Vagina (tissue), 2 donors: Measurements from ENCODE around the gene NFU1. TPM values are rescaled to one million over a fixed set of nuclear protein-coding genes. Genes with fewer than 3 reads are reported as not detected.

Experiments
- DNase-seq, 2 donors: peaks; one replicate each; pipeline ENCODE4 v3.0.0-alpha.2; 2017; ENCODE audit errors: extremely low spot score in 2 of 2
- H3K27ac ChIP-seq: fragments of 200-600 bp; sonication (generic); one replicate; pipeline ENCODE4 v1.5.1; 2019
- H3K27me3 ChIP-seq: fragments of 200-600 bp; sonication (generic); one replicate; pipeline ENCODE4 v1.5.1; 2019
- H3K36me3 ChIP-seq, 2 donors: fragments of 200-600 bp; sonication (generic); one replicate each; pipeline ENCODE4 v1.5.1; 2017 to 2019
- H3K4me1 ChIP-seq: fragments of 200-600 bp; sonication (generic); one replicate; pipeline ENCODE4 v1.5.1; 2019
- H3K4me3 ChIP-seq, 2 donors: fragments of 200-600 bp; sonication (generic); 1 replicate in 1 of 2; 2 replicates in 1 of 2; pipeline ENCODE4 v1.5.1; 2016 to 2019
- H3K9me3 ChIP-seq: fragments of 200-600 bp; sonication (generic); one replicate; pipeline ENCODE4 v1.5.1; 2019
- POLR2A ChIP-seq, 2 donors: fragments of 450-650 bp; IDR thresholded peaks; one replicate each; pipeline ENCODE4 v1.6.1; 2017; ENCODE audit warnings: antibody characterized with exemption in 2 of 2, mild to moderate bottlenecking in 2 of 2, moderate library complexity in 2 of 2
- POLR2AphosphoS5 ChIP-seq, 2 donors: sonication (generic); formaldehyde crosslinking; IDR thresholded peaks; one replicate each; pipeline ENCODE4 v1.9.0; 2017; ENCODE audit warnings: antibody characterized with exemption in 2 of 2, mild to moderate bottlenecking in 2 of 2, low read depth in 1 of 2; ENCODE audit not compliant: insufficient read depth in 1 of 2
- intact Hi-C: fragments of 100-400 bp; cut with DNase I; formaldehyde crosslinking; loops from one replicate; pipeline ENCODE4 v1.15.1; 2023
- total RNA-seq: library from RNA; depleted of rRNA; stranded (reverse); fragments of >200 nt; gene quantifications from one replicate; pipeline ENCODE4 v1.2.3, GENCODE V29; 2016
- TF ChIP-seq, protein P1 (sequence below), 3 experiments: fragments of 450-650 bp in 2 of 3; fragments of 200-600 bp in 1 of 3; sonication (generic) in 1 of 3; IDR thresholded peaks; one replicate each; pipeline ENCODE4 v1.5.1; 2017 to 2019; ENCODE audit warnings: antibody characterized with exemption in 3 of 3, mild to moderate bottlenecking in 2 of 3, moderate library complexity in 2 of 3

Gene NFU1
- total RNA-seq, 1 donor from 2014 or later: 64.8 TPM

DNA sequence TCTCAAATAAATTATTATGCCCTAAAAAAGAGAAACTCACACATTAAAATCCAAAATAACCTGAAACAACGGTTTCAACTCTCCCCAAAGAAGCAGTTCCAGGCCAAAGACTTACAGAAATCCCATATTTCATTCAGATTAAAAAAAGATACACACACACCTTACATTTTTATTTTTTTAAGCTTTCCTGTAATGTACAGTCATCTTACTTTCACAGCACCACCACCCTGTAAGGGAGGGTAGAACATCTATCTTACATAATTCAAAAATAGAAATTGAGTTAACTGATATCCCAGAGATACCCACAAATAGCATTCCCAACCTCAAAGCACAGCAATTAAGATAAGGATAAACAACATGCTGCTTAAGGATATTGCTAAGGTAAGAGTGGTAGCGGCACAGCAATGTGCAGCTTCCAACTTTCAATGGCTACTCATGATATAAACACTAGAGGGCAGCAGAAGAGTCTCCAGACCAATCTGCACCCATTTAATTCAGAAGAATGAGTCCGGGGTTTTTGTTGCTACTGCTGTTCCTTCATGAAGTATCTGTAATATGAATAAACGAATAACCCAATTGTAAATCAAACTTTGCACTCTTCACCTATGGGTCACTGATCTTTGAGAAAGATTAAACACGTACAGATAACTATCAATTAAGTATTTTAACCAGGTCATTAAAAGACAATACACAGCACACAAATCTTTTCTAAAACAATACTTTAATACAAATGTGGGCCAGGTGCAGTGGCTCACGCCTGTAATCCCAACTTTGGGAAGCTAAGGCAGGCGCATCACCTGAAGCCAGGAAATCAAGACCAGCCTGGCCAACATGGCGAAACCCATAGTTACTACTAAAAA is 61.5 kb downstream of the NFU1 start:
- intact Hi-C loops: no loop called here
- Histone ChIP-seq H3K27me3 (no peaks in the 10 kb centered on the region), H3K36me3 (no peaks in the 10 kb centered on the region), H3K4me3 (no peak overlapping the region), H3K27ac (peak overlapping the region; percentile 12), H3K9me3 (no peaks in the 10 kb centered on the region), H3K4me1 (peaks cover 8% of the 10 kb centered on the region)
- TF ChIP-seq POLR2AphosphoS5 (IDR thresholded peaks at IDR 0.05; ENCODE audit: insufficient read depth in 1 of 2, low read depth in 1 of 2) (no peak), POLR2A (IDR thresholded peaks at IDR 0.05) (no peak)
- TF ChIP-seq, protein P1, sequence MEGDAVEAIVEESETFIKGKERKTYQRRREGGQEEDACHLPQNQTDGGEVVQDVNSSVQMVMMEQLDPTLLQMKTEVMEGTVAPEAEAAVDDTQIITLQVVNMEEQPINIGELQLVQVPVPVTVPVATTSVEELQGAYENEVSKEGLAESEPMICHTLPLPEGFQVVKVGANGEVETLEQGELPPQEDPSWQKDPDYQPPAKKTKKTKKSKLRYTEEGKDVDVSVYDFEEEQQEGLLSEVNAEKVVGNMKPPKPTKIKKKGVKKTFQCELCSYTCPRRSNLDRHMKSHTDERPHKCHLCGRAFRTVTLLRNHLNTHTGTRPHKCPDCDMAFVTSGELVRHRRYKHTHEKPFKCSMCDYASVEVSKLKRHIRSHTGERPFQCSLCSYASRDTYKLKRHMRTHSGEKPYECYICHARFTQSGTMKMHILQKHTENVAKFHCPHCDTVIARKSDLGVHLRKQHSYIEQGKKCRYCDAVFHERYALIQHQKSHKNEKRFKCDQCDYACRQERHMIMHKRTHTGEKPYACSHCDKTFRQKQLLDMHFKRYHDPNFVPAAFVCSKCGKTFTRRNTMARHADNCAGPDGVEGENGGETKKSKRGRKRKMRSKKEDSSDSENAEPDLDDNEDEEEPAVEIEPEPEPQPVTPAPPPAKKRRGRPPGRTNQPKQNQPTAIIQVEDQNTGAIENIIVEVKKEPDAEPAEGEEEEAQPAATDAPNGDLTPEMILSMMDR (IDR thresholded peaks at IDR 0.05): peak in 1 of 3 experiments; percentile 15
- DNase-seq: no peak

DNA sequence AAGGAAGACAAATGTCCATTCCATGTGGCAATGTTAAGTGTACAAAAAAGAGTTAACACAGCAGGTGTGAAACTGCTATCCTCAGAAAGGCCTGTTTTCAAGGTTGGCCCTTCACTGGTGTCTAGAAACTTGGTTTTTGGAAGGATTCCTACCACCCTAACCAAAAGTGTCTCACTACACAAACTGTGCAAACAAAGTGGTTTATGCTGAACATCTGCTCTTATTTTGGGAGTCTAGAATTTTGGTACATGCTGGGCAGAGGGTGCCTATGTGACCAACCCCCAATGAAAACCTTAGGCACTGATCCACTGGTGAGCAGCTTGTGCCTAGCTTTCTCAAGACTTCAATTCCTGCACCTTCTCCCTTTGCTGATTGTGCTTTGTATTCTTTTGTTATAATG is 64.5 kb downstream of the NFU1 start:
- H3K9me3 ChIP-seq: no peaks in the 10 kb centered on the region
- peaks cover 5% of the 10 kb centered on the region for H3K4me1 ChIP-seq
- no peak overlapping the region for H3K4me3 ChIP-seq
- no peaks in the 10 kb centered on the region for H3K27me3 ChIP-seq
- TF ChIP-seq POLR2A (IDR thresholded peaks at IDR 0.05) (no peak), POLR2AphosphoS5 (IDR thresholded peaks at IDR 0.05; ENCODE audit: insufficient read depth in 1 of 2, low read depth in 1 of 2) (no peak)
- TF ChIP-seq, protein P1 (IDR thresholded peaks at IDR 0.05): no peak
- no peak for DNase-seq
- peaks cover 6 to 27% of the 10 kb centered on the region in 2 donors for H3K36me3 ChIP-seq
- no peak overlapping the region for H3K27ac ChIP-seq
- intact Hi-C loops: no loop called here

DNA sequence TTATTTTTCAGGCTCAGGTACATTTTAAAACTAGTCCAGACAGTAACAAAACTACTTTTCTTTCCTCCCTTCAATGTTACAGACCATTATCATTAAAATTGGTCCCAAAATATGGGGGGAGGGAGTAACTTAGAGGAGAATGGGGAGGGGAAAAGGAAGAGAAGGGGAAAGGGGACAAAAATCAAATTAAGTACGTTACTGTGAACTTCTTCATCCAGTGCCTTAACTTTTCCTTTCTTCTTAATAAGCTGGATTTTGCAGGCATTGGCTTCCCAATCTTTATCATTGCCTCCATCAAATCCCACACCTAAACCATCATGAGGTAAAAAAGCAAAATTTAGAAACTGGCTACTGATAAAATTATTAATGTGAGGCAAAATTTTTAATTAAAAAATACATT is 67.4 kb downstream of the NFU1 start:
- H3K27me3 ChIP-seq: no peaks in the 10 kb centered on the region
- H3K27ac ChIP-seq: no peak overlapping the region
- no peak for DNase-seq
- H3K4me1 ChIP-seq: no peaks in the 10 kb centered on the region
- TF ChIP-seq POLR2A (IDR thresholded peaks at IDR 0.05): no peak
- TF ChIP-seq, protein P1 (IDR thresholded peaks at IDR 0.05): no peak
- TF ChIP-seq POLR2AphosphoS5 (IDR thresholded peaks at IDR 0.05; ENCODE audit: insufficient read depth in 1 of 2, low read depth in 1 of 2): no peak
- peaks cover 6 to 54% of the 10 kb centered on the region in 2 donors for H3K36me3 ChIP-seq
- intact Hi-C loops: no loop called here
- H3K4me3 ChIP-seq: no peak overlapping the region
- H3K9me3 ChIP-seq: no peaks in the 10 kb centered on the region

DNA sequence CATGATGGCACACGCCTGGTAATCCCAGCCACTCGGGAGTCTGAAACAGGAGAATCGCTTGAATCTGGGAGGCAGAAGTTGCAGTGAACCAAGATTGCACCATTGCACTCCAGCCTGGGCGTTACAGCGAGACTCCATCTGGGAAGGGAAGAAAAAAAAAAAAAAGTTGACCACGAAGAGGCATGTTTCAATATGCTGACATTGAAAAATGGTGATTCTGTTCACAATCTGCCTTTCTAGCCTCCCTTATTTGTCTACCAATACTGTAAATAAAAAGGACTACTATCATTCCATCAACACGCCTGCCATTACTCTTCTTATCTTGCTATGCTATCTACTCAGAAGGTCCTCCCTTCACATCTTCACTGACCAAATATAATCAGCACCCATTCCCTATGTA is 68.6 kb downstream of the NFU1 start:
- intact Hi-C loops: no loop called here
- Histone ChIP-seq H3K27me3 (no peaks in the 10 kb centered on the region), H3K4me1 (no peaks in the 10 kb centered on the region), H3K36me3 (peaks cover 6 to 62% of the 10 kb centered on the region in 2 donors), H3K4me3 (no peak overlapping the region), H3K9me3 (no peaks in the 10 kb centered on the region), H3K27ac (no peak overlapping the region)
- TF ChIP-seq, protein P1 (IDR thresholded peaks at IDR 0.05): no peak
- TF ChIP-seq POLR2A (IDR thresholded peaks at IDR 0.05): no peak
- no peak for TF ChIP-seq POLR2AphosphoS5 (IDR thresholded peaks at IDR 0.05; ENCODE audit: insufficient read depth in 1 of 2, low read depth in 1 of 2)
- DNase-seq: no peak

DNA sequence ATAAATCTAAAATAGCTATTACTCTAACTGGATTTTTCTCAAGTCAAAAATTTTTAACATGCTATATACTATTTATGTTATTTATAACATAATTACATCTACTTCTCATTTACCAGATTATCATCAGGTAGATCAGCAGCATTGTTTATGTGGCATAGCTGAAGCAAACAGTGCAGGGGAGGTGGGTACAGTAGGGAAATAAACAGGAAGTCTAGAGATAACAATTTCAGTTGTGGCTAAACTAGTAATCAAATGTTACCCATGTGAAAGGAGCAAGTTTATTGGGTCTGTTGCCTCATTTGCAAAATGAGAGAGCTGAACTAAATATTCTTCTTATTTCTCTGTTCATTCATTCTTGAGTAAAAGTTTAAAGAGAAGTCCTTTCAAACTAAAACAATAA is 77.9 kb downstream of the NFU1 start:
- Histone ChIP-seq H3K4me3 (no peak overlapping the region), H3K9me3 (no peaks in the 10 kb centered on the region), H3K4me1 (no peaks in the 10 kb centered on the region), H3K36me3 (peaks cover 0 to 75% of the 10 kb centered on the region in 2 donors), H3K27me3 (no peaks in the 10 kb centered on the region), H3K27ac (no peak overlapping the region)
- TF ChIP-seq POLR2AphosphoS5 (IDR thresholded peaks at IDR 0.05; ENCODE audit: insufficient read depth in 1 of 2, low read depth in 1 of 2): no peak
- TF ChIP-seq, protein P1 (IDR thresholded peaks at IDR 0.05): no peak
- no peak for TF ChIP-seq POLR2A (IDR thresholded peaks at IDR 0.05)
- DNase-seq: no peak
- intact Hi-C loops: no loop called here
